GM12892 (cell line): Measurements from ENCODE around the gene CD46.

Source experiments
- POLR2AphosphoS5 ChIP-seq: IDR thresholded peaks from 2 replicates; pipeline ENCODE4 v1.6.1; 2011; ENCODE audit warnings: low read depth, low read length, control low read depth
- TAF1 ChIP-seq: IDR thresholded peaks from 2 replicates; pipeline ENCODE4 v1.6.1; 2011; ENCODE audit warnings: low read depth, mild to moderate bottlenecking, control low read depth, low read length, borderline replicate concordance

DNA sequence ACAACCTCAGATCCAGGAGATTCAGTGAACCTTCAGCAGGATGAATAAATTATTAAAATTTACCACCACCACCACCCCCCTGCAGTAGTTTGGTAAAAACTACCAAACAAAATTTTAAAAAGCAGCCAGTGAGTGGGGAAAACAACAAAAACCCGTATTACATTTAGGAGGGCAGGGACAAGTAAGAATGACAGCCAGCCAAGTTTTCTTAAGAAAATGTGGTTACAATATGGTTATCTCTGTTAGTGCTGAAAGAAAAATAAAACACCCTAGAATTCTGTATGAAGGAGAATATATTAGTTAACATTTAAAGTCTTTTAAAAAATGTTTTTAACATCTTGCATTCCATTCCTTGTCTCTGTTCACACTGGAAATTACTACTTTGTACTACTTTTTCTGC lies 14.7 kb downstream of the CD46 start:
- TF ChIP-seq TAF1 (no peak), POLR2AphosphoS5 (no peak)
